Mesenchymal stem cell (in vitro differentiated cells and primary cell): ENCODE results near the gene ADGRL3.

Experiments used
- DNase-seq: peaks from one replicate; pipeline ENCODE4 v3.0.0-alpha.2; 2013
- H2AFZ ChIP-seq: one replicate; pipeline ENCODE4 v1.6.1; 2013; ENCODE audit warnings: low read depth, mild to moderate bottlenecking, control low read depth, inconsistent platforms, low read length, moderate library complexity
- H2AK5ac ChIP-seq: 2 replicates; pipeline ENCODE4 v1.6.1; 2013; ENCODE audit warnings: low read length, moderate library complexity, mild to moderate bottlenecking, inconsistent platforms; ENCODE audit not compliant: severe bottlenecking
- H2BK120ac ChIP-seq: one replicate; pipeline ENCODE4 v1.6.1; 2013; ENCODE audit warnings: low read depth, mild to moderate bottlenecking, inconsistent platforms, low read length, moderate library complexity
- H2BK12ac ChIP-seq, 2 experiments: one replicate each; pipeline ENCODE4 v1.6.1; 2013; ENCODE audit warnings: inconsistent platforms in 2 of 2, low read length in 2 of 2, mild to moderate bottlenecking in 2 of 2, moderate library complexity in 2 of 2, control low read depth in 1 of 2
- H2BK15ac ChIP-seq: one replicate; pipeline ENCODE4 v1.6.1; 2013; ENCODE audit warnings: mild to moderate bottlenecking, low read depth, inconsistent platforms; ENCODE audit not compliant: poor library complexity, severe bottlenecking
- H2BK5ac ChIP-seq: 2 replicates; pipeline ENCODE4 v1.6.1; 2013; ENCODE audit warnings: low read depth, mild to moderate bottlenecking, low read length, control low read depth, inconsistent platforms; ENCODE audit not compliant: poor library complexity, severe bottlenecking
- H3K14ac ChIP-seq, 2 experiments: one replicate each; pipeline ENCODE4 v1.6.1; 2013; ENCODE audit warnings: inconsistent platforms in 2 of 2, low read length in 2 of 2, control low read depth in 1 of 2, mild to moderate bottlenecking in 1 of 2, moderate library complexity in 1 of 2
- H3K18ac ChIP-seq, 2 experiments: one replicate each; pipeline ENCODE4 v1.6.1; 2013; ENCODE audit warnings: inconsistent platforms in 2 of 2, low read length in 2 of 2, control low read depth in 1 of 2, low read depth in 1 of 2, mild to moderate bottlenecking in 1 of 2
- H3K23ac ChIP-seq, 2 experiments: one replicate each; pipeline ENCODE4 v1.6.1; 2013; ENCODE audit warnings: inconsistent platforms in 2 of 2, low read length in 2 of 2, mild to moderate bottlenecking in 2 of 2, moderate library complexity in 2 of 2, control low read depth in 1 of 2
- H3K27ac ChIP-seq: 2 replicates; pipeline ENCODE4 v1.5.1; 2013; ENCODE audit warnings: mild to moderate bottlenecking, moderate library complexity, low read length, control low read depth, inconsistent platforms; ENCODE audit not compliant: poor library complexity, severe bottlenecking
- H3K27me3 ChIP-seq, 2 experiments: 2 replicates each; pipeline versions ENCODE4 v1.6.1 to v1.7.0; 2013; ENCODE audit warnings: low read length in 2 of 2, mild to moderate bottlenecking in 2 of 2, moderate library complexity in 2 of 2, control low read depth in 1 of 2, inconsistent platforms in 1 of 2; ENCODE audit not compliant: control insufficient read depth in 1 of 2, insufficient read depth in 1 of 2
- H3K36me3 ChIP-seq, 2 experiments: 2 replicates each; pipeline versions ENCODE4 v1.6.1 to v1.7.0; 2013; ENCODE audit warnings: low read length in 2 of 2, control low read depth in 1 of 2, inconsistent platforms in 1 of 2, low read depth in 1 of 2, mild to moderate bottlenecking in 1 of 2; ENCODE audit not compliant: insufficient read depth in 2 of 2, control insufficient read depth in 1 of 2
- H3K4ac ChIP-seq, 2 experiments: one replicate each; pipeline ENCODE4 v1.6.1; 2013; ENCODE audit warnings: inconsistent platforms in 2 of 2, low read length in 2 of 2, mild to moderate bottlenecking in 2 of 2, moderate library complexity in 2 of 2, control low read depth in 1 of 2, low read depth in 1 of 2
- H3K4me1 ChIP-seq: 2 replicates; pipeline ENCODE4 v1.6.1; 2013; ENCODE audit warnings: low read depth, low read length, control low read depth; ENCODE audit not compliant: control insufficient read depth, insufficient read depth
- H3K4me2 ChIP-seq: 2 replicates; pipeline ENCODE4 v1.6.1; 2013; ENCODE audit warnings: low read length, mild to moderate bottlenecking, inconsistent platforms; ENCODE audit not compliant: poor library complexity, severe bottlenecking
- H3K4me3 ChIP-seq, 2 experiments: 2 replicates each; pipeline versions ENCODE4 v1.5.1 to v1.7.0; 2013; ENCODE audit warnings: low read length in 2 of 2, mild to moderate bottlenecking in 2 of 2, control low read depth in 1 of 2, low read depth in 1 of 2; ENCODE audit not compliant: insufficient read depth in 1 of 2
- H3K79me1 ChIP-seq: replicated peaks from 2 replicates; pipeline ENCODE4 v1.6.1; 2013; ENCODE audit warnings: mild to moderate bottlenecking, control low read depth, low read length, inconsistent platforms; ENCODE audit not compliant: poor library complexity, severe bottlenecking
- H3K9ac ChIP-seq: 2 replicates; pipeline ENCODE4 v1.7.0; 2013; ENCODE audit warnings: mild to moderate bottlenecking, low read length, moderate library complexity
- H3K9me3 ChIP-seq: 2 replicates; pipeline ENCODE4 v1.7.0; 2013; ENCODE audit warnings: mild to moderate bottlenecking, low read length; ENCODE audit not compliant: control insufficient read depth
- H4K8ac ChIP-seq: one replicate; pipeline ENCODE4 v1.6.1; 2013; ENCODE audit warnings: inconsistent platforms, mild to moderate bottlenecking, low read length, moderate library complexity
- H4K91ac ChIP-seq: one replicate; pipeline ENCODE4 v1.6.1; 2013; ENCODE audit warnings: mild to moderate bottlenecking, low read length, inconsistent platforms
- WGBS: methylation state at CpG from one replicate; pipeline ENCODE4 v1.1.7; 2013; ENCODE audit warnings: mixed read lengths; 5-methylcytosine and 5-hydroxymethylcytosine counted together

The ADGRL3 gene

GRCh38 chr4:61522312-61522711 is 322.2 kb downstream of the ADGRL3 start:
- Histone ChIP-seq H3K27ac (no peak overlapping the region), H2BK120ac (no peak overlapping the region), H2BK5ac (no peak overlapping the region), H3K79me1 (no peaks in the 10 kb centered on the region), H3K27me3 (no peaks in the 10 kb centered on the region), H4K8ac (no peak overlapping the region), H4K91ac (no peak overlapping the region), H3K4ac (no peak overlapping the region), H3K9me3 (no peaks in the 10 kb centered on the region), H3K36me3 (no peaks in the 10 kb centered on the region), H2BK12ac (no peak overlapping the region), H2AK5ac (no peak overlapping the region), H3K9ac (no peak overlapping the region), H3K4me1 (peaks cover under 1% of the 10 kb centered on the region), H3K4me2 (no peak overlapping the region), H3K14ac (no peak overlapping the region), H2AFZ (no peak overlapping the region), H3K18ac (no peak overlapping the region), H3K4me3 (no peak overlapping the region), H3K23ac (no peak overlapping the region), H2BK15ac (no peak overlapping the region)
- DNase-seq = no peak
- 88% methylated on average over 2 of the region's 2 CpGs for WGBS

- Histone ChIP-seq H2AFZ (no peak overlapping the region), H3K27ac (no peak overlapping the region), H3K27me3 (no peaks in the 10 kb centered on the region), H2BK5ac (no peak overlapping the region), H3K9ac (no peak overlapping the region), H3K18ac (no peak overlapping the region), H3K14ac (no peak overlapping the region), H2BK15ac (no peak overlapping the region), H2BK12ac (no peak overlapping the region), H3K4me3 (no peak overlapping the region), H3K23ac (no peak overlapping the region), H3K36me3 (no peaks in the 10 kb centered on the region), H2AK5ac (no peak overlapping the region), H2BK120ac (no peak overlapping the region), H4K8ac (no peak overlapping the region), H4K91ac (no peak overlapping the region), H3K79me1 (no peaks in the 10 kb centered on the region), H3K4me2 (no peak overlapping the region), H3K9me3 (peaks cover 4% of the 10 kb centered on the region), H3K4me1 (no peaks in the 10 kb centered on the region), H3K4ac (no peak overlapping the region)
- DNase-seq = no peak
- 94% methylated on average over 2 of the region's 4 CpGs for WGBS
Observed at GRCh38 chr4:61527888-61528287, 327.8 kb downstream of the ADGRL3 start.

- no peak overlapping the region for H3K4ac ChIP-seq
- no peak overlapping the region for H2BK12ac ChIP-seq
- H4K91ac ChIP-seq = no peak overlapping the region
- no peak overlapping the region for H3K27ac ChIP-seq
- no peak overlapping the region for H2AFZ ChIP-seq
- no peak overlapping the region for H4K8ac ChIP-seq
- H2BK5ac ChIP-seq = no peak overlapping the region
- no peaks in the 10 kb centered on the region for H3K27me3 ChIP-seq
- DNase-seq = no peak
- H3K9ac ChIP-seq = no peak overlapping the region
- H3K14ac ChIP-seq = no peak overlapping the region
- no peak overlapping the region for H3K23ac ChIP-seq
- H3K4me1 ChIP-seq = no peaks in the 10 kb centered on the region
- no peak overlapping the region for H3K4me2 ChIP-seq
- H2AK5ac ChIP-seq = no peak overlapping the region
- peaks cover 11% of the 10 kb centered on the region for H3K9me3 ChIP-seq
- H3K79me1 ChIP-seq = no peaks in the 10 kb centered on the region
- H3K18ac ChIP-seq = no peak overlapping the region
- no peak overlapping the region for H3K4me3 ChIP-seq
- 85% methylated on average over 1 of the region's 1 CpG for WGBS
- no peak overlapping the region for H2BK120ac ChIP-seq
- no peak overlapping the region for H2BK15ac ChIP-seq
- H3K36me3 ChIP-seq = no peaks in the 10 kb centered on the region
Observed at GRCh38 chr4:61528595-61528994, 328.5 kb downstream of the ADGRL3 start.

- H3K79me1 ChIP-seq = no peaks in the 10 kb centered on the region
- H3K4ac ChIP-seq = no peak overlapping the region
- H2AFZ ChIP-seq = no peak overlapping the region
- H2BK5ac ChIP-seq = no peak overlapping the region
- H2AK5ac ChIP-seq = no peak overlapping the region
- WGBS = 100% methylated on average over 3 of the region's 5 CpGs
- no peak overlapping the region for H2BK120ac ChIP-seq
- no peak overlapping the region for H2BK15ac ChIP-seq
- no peak overlapping the region for H3K9ac ChIP-seq
- H3K4me2 ChIP-seq = no peak overlapping the region
- H3K4me3 ChIP-seq = no peak overlapping the region
- no peaks in the 10 kb centered on the region for H3K27me3 ChIP-seq
- no peaks in the 10 kb centered on the region for H3K4me1 ChIP-seq
- no peak overlapping the region for H3K23ac ChIP-seq
- peaks cover 11% of the 10 kb centered on the region for H3K9me3 ChIP-seq
- no peak overlapping the region for H3K14ac ChIP-seq
- H4K8ac ChIP-seq = no peak overlapping the region
- no peak overlapping the region for H2BK12ac ChIP-seq
- H3K36me3 ChIP-seq = no peaks in the 10 kb centered on the region
- H3K27ac ChIP-seq = no peak overlapping the region
- no peak overlapping the region for H4K91ac ChIP-seq
- no peak overlapping the region for H3K18ac ChIP-seq
- DNase-seq = peak; percentile 34
Observed at GRCh38 chr4:61531188-61531587, 331.1 kb downstream of the ADGRL3 start.
